B cell (primary cell): ENCODE measurements around the gene F12. TPM values are rescaled to one million over a fixed set of nuclear protein-coding genes. Genes with fewer than 3 reads are reported as not detected.

ENCODE experiments used
- ATAC-seq: fragments of 200-7000 bp; cut with Tn5 transposase; one replicate; pipeline ENCODE4 v1.10.0; 2021; ENCODE audit warnings: low read depth, mild to moderate bottlenecking, moderate number of reproducible peaks, moderate library complexity
- CTCF ChIA-PET: fragments of 350-600 bp; sonication (Branson Sonifier 250); formaldehyde crosslinking; loops from one replicate; lab custom pipeline; 2021; ENCODE audit warnings: antibody characterized with exemption, inconsistent platforms; lab: Charles Lee
- POLR2A ChIA-PET: fragments of 350-600 bp; sonication (Branson Sonifier 250); formaldehyde crosslinking; loops from one replicate; lab custom pipeline; 2021; ENCODE audit warnings: antibody characterized with exemption; lab: Charles Lee
- DNase-seq: peaks from one replicate; pipeline ENCODE4 v3.0.0; 2013
- H2AFZ ChIP-seq: 2 replicates; pipeline ENCODE4 v1.6.1; 2012; ENCODE audit warnings: mild to moderate bottlenecking, low read depth, low read length; ENCODE audit not compliant: insufficient read depth, poor library complexity, severe bottlenecking
- H3K27ac ChIP-seq, 2 donors: 1 replicate in 1 of 2; 2 replicates in 1 of 2; pipeline ENCODE4 v1.5.1; 2012 to 2013; ENCODE audit warnings: low read length in 2 of 2, mild to moderate bottlenecking in 2 of 2, moderate library complexity in 1 of 2
- H3K27me3 ChIP-seq, 4 experiments: fragments of 200-600 bp in 1 of 4; sonication (generic) in 1 of 4; replicated peaks in 1 of 4; 1 replicate in 2 of 4; 2 replicates in 2 of 4; pipeline versions ENCODE4 v1.6.1 to v1.7.0; 2013 to 2016; ENCODE audit warnings: low read length in 3 of 4, mild to moderate bottlenecking in 2 of 4, mixed read lengths in 1 of 4, moderate library complexity in 1 of 4; ENCODE audit not compliant: insufficient read depth in 4 of 4, control insufficient read depth in 3 of 4; ENCODE audit errors: control extremely low read depth in 1 of 4
- H3K36me3 ChIP-seq, 2 experiments: replicated peaks in 1 of 2; 1 replicate in 1 of 2; 2 replicates in 1 of 2; pipeline versions ENCODE4 v1.6.1 to v1.7.1; 2013; ENCODE audit warnings: low read length in 1 of 2; ENCODE audit not compliant: insufficient read depth in 2 of 2, control insufficient read depth in 1 of 2; ENCODE audit errors: control extremely low read depth in 1 of 2, extremely low read depth in 1 of 2
- H3K4me1 ChIP-seq, 2 donors: fragments of 200-600 bp in 1 of 2; sonication (generic) in 1 of 2; 1 replicate in 1 of 2; 2 replicates in 1 of 2; pipeline versions ENCODE4 v1.5.1 to v1.6.1; 2013 to 2017; ENCODE audit warnings: low read length in 2 of 2; ENCODE audit not compliant: control insufficient read depth in 2 of 2, insufficient read depth in 2 of 2
- H3K4me2 ChIP-seq: replicated peaks from 2 replicates; pipeline ENCODE3; 2012; ENCODE audit warnings: mild to moderate bottlenecking, low read depth, low read length; ENCODE audit not compliant: poor library complexity, severe bottlenecking
- H3K4me3 ChIP-seq, 5 experiments: fragments of 200-600 bp in 1 of 5; sonication (generic) in 1 of 5; 1 replicate in 3 of 5; 2 replicates in 2 of 5; pipeline versions ENCODE4 v1.5.1 to v1.7.0; 2011 to 2016; ENCODE audit warnings: low read length in 4 of 5, mild to moderate bottlenecking in 4 of 5, low read depth in 2 of 5, control low read depth in 1 of 5, moderate library complexity in 1 of 5; ENCODE audit not compliant: insufficient read depth in 1 of 5; ENCODE audit errors: control extremely low read depth in 1 of 5, extremely low read depth in 1 of 5
- H3K79me2 ChIP-seq: fragments of 200-600 bp; sonication (generic); one replicate; pipeline ENCODE4 v1.6.0; 2016; ENCODE audit warnings: low read length; ENCODE audit not compliant: control insufficient read depth, insufficient read depth
- H3K9ac ChIP-seq: fragments of 200-600 bp; sonication (generic); 2 replicates; pipeline ENCODE4 v1.6.1; 2017; ENCODE audit warnings: mild to moderate bottlenecking, low read length, moderate library complexity
- H3K9me3 ChIP-seq, 3 donors: one replicate each; pipeline versions ENCODE4 v1.6.1 to v1.7.1; 2013; ENCODE audit warnings: low read length in 2 of 3; ENCODE audit not compliant: control insufficient read depth in 2 of 3, insufficient read depth in 1 of 3; ENCODE audit errors: control extremely low read depth in 1 of 3
- H4K20me1 ChIP-seq: 2 replicates; pipeline ENCODE4 v1.6.0; 2012; ENCODE audit warnings: mild to moderate bottlenecking, low read length; ENCODE audit not compliant: insufficient read depth, control insufficient read depth, poor library complexity, severe bottlenecking
- H3K27ac Mint-ChIP-seq: one replicate; pipeline ENCODE4 v1.8.0; 2021; ENCODE audit warnings: mixed read lengths
- H3K27me3 Mint-ChIP-seq: one replicate; pipeline ENCODE4 v1.8.0; 2021; ENCODE audit warnings: mixed read lengths
- H3K4me1 Mint-ChIP-seq: one replicate; pipeline ENCODE4 v1.8.0; 2021; ENCODE audit warnings: mixed read lengths
- H3K4me3 Mint-ChIP-seq: one replicate; pipeline ENCODE4 v1.8.0; 2021; ENCODE audit warnings: mixed read lengths
- H3K9me3 Mint-ChIP-seq: one replicate; pipeline ENCODE4 v1.8.0; 2022; ENCODE audit warnings: mixed read lengths; ENCODE audit not compliant: insufficient read depth
- EZH2 ChIP-seq: IDR thresholded peaks from 2 replicates; pipeline ENCODE4 v1.6.1; 2012; ENCODE audit warnings: borderline replicate concordance, low read depth, mild to moderate bottlenecking, moderate library complexity, low read length; ENCODE audit not compliant: insufficient read depth, poor library complexity, severe bottlenecking
- WGBS: methylation state at CpG from one replicate; pipeline ENCODE4 v1.1.5; 2013; ENCODE audit warnings: missing lambda C conversion rate; ENCODE audit not compliant: insufficient coverage; 5-methylcytosine and 5-hydroxymethylcytosine counted together
- intact Hi-C: fragments of 100-400 bp; cut with micrococcal nuclease; formaldehyde crosslinking; loops from one replicate; pipeline ENCODE4 v1.10.0; 2022
- polyA plus RNA-seq: library from polyadenylated mRNA; depleted of rRNA; stranded (reverse); fragments of >200 nt; gene quantifications from 2 replicates; pipeline ENCODE4 v1.2.3, GENCODE V29; 2012
- total RNA-seq, 2 donors: library from RNA; stranded (reverse); fragments of 120-200 nt in 1 of 2; gene quantifications; 1 replicate in 1 of 2; 2 replicates in 1 of 2; pipeline versions ENCODE4 v1.2.3 to v1.2.4, GENCODE V29; 2013 to 2022
- TF ChIP-seq, protein P1 (sequence below): fragments of 200-600 bp; IDR thresholded peaks from one replicate; pipeline ENCODE4 v1.8.0; 2022; ENCODE audit warnings: antibody characterized with exemption, mild to moderate bottlenecking

The F12 gene
- total and polyA plus RNA-seq, 2 donors (not counting 1 experiment from before 2014, with no cell fraction given) = 3.1 TPM; not detected in 1

DNA sequence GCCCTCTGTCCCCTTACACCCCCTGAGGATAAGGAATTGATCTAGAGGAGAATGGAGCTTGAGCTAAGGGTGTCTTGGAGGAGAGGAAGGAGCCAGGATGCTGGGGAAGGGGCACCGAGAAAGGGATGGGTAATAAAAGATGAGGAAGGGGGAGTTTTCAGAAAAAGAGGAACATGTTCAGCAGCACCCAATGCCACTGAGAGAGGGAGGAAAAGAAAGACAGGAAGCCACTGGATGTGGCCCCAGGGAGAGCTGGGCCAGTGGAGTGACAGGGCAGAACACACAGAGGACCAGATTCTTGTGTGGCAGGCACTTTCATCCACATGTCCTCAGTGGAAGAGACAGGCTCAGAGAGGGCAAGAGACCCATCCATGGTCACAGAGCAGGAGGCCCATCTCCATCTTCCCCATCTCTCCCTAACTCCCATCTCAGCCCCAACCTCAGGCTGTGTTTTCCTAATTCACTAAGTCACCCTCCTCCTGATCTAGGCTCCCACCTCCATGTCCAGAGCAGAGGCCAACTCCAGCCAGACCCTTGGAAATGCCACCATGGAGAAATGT lies 16.1 kb downstream of the F12 start:
- Histone ChIP-seq H3K36me3 (no peaks in the 10 kb centered on the region), H3K27ac (no peak overlapping the region), H2AFZ (no peak overlapping the region), H4K20me1 (no peaks in the 10 kb centered on the region), H3K4me3 (no peak overlapping the region), H3K9me3 (no peaks in the 10 kb centered on the region), H3K9ac (no peak overlapping the region), H3K27me3 (no peaks in the 10 kb centered on the region), H3K79me2 (no peaks in the 10 kb centered on the region), H3K4me2 (no peak overlapping the region), H3K4me1 (peaks cover 14 to 24% of the 10 kb centered on the region in 2 donors)
- TF ChIP-seq, protein P1, sequence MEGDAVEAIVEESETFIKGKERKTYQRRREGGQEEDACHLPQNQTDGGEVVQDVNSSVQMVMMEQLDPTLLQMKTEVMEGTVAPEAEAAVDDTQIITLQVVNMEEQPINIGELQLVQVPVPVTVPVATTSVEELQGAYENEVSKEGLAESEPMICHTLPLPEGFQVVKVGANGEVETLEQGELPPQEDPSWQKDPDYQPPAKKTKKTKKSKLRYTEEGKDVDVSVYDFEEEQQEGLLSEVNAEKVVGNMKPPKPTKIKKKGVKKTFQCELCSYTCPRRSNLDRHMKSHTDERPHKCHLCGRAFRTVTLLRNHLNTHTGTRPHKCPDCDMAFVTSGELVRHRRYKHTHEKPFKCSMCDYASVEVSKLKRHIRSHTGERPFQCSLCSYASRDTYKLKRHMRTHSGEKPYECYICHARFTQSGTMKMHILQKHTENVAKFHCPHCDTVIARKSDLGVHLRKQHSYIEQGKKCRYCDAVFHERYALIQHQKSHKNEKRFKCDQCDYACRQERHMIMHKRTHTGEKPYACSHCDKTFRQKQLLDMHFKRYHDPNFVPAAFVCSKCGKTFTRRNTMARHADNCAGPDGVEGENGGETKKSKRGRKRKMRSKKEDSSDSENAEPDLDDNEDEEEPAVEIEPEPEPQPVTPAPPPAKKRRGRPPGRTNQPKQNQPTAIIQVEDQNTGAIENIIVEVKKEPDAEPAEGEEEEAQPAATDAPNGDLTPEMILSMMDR = no peak
- TF ChIP-seq EZH2 = no peak
- ChIA-PET CTCF (interaction anchor here (1.1 to 10.1 kb wide), 4 partner anchors 10 to 74 kb away, joined by 3 to 186 read pairs (median 74); partner anchors contain the start of gene PFN3), POLR2A (no interaction called here)
- Mint-ChIP-seq H3K9me3 (no peaks in the 10 kb centered on the region), H3K4me1 (peaks cover 23% of the 10 kb centered on the region), H3K27ac (peak overlapping the region; percentile 1), H3K27me3 (peaks cover 3% of the 10 kb centered on the region), H3K4me3 (no peak overlapping the region)
- ATAC-seq = no peak
- WGBS = 8% methylated on average over 1 of the region's 1 CpG
- intact Hi-C loops = no loop called here
- DNase-seq = no peak

DNA sequence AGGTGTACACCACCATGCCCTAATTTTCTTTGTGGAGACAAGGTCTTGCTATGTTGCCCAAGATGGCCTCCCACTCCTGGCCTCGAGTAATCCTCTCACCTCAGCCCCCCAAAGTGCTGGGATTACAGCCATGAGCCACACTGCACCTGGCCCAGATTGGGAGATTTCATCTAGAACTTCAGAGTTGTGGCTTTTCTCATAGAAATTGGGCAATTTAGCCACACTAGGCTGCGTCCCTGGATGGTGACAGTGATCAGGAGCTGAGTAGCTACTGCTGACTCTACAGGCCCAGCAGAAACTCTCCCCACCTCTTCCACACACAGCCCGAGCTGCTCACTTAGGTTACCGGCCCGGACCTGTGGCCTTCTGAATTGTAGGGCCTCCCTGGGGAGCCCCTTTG lies 16.6 kb downstream of the F12 start:
- intact Hi-C loops = no loop called here
- Mint-ChIP-seq H3K27me3 (peaks cover 3% of the 10 kb centered on the region), H3K4me1 (peaks cover 24% of the 10 kb centered on the region), H3K4me3 (no peak overlapping the region), H3K9me3 (no peaks in the 10 kb centered on the region), H3K27ac (peak overlapping the region; percentile 1)
- Histone ChIP-seq H3K79me2 (no peaks in the 10 kb centered on the region), H3K36me3 (no peaks in the 10 kb centered on the region), H3K27me3 (no peaks in the 10 kb centered on the region), H3K9me3 (no peaks in the 10 kb centered on the region), H3K9ac (no peak overlapping the region), H3K4me1 (peaks cover 14 to 24% of the 10 kb centered on the region in 2 donors), H3K27ac (no peak overlapping the region), H3K4me2 (no peak overlapping the region), H3K4me3 (no peak overlapping the region), H2AFZ (no peak overlapping the region), H4K20me1 (no peaks in the 10 kb centered on the region)
- no peak for ATAC-seq
- ChIA-PET CTCF (interaction anchor here (0.8 to 10.1 kb wide), 6 partner anchors 11 to 80 kb away, joined by 3 to 186 read pairs (median 3); partner anchors contain the start of gene PFN3), POLR2A (no interaction called here)
- 17% methylated on average over 4 of the region's 5 CpGs for WGBS
- no peak for DNase-seq
- TF ChIP-seq, protein P1 = no peak
- TF ChIP-seq EZH2 = no peak
